ENCODE measurements around the gene IGHMBP2. TPM values are rescaled to one million over a fixed set of nuclear protein-coding genes. Genes with fewer than 3 reads are reported as not detected.

Gene IGHMBP2
- total and polyA plus RNA-seq, 2 experiments from 2014 or later, result 14.3 to 27.7 TPM

DNA sequence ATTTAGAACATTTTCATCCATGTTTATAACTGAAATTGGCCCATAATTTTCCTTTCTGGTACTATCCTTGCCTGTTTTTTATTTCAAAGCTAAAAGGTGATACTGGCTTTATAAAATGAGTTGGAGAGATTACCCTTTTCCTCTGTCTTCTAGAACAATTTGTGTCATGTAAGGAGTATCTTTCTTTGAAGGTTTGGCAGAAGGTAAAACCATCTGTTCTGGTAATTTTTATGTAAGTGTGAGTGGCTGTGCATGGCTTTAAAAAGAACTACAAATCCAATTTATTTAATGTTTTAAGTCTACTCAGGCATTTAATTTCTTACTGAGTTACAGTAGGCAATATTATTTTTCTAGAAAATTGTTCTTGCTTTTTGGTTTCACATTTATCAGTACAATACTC, 84.8 kb downstream of the IGHMBP2 start:
- Histone ChIP-seq H2AFZ (no peak overlapping the region), H3K79me2 (replicated peaks; ENCODE audit: insufficient read depth) (no peaks in the 10 kb centered on the region), H3K9me2 (ENCODE audit: insufficient read depth) (no peaks in the 10 kb centered on the region), H3K27me3 (ENCODE audit: insufficient read depth) (no peaks in the 10 kb centered on the region), H4K20me1 (replicated peaks; ENCODE audit: insufficient read depth) (no peaks in the 10 kb centered on the region), H3K27ac (ENCODE audit: low read depth) (no peak overlapping the region), H3K4me1 (ENCODE audit: insufficient read depth) (no peaks in the 10 kb centered on the region), H3K4me3 (no peak overlapping the region), H3K4me2 (no peak overlapping the region), H3K36me3 (ENCODE audit: insufficient read depth) (no peaks in the 10 kb centered on the region), H3F3A (replicated peaks; ENCODE audit: low read depth) (no peaks in the 10 kb centered on the region)
- no peak for DNase-seq (ENCODE audit: low spot score)
- H3K27me3 Mint-ChIP-seq (ENCODE audit: insufficient read depth, low read depth, poor library complexity), result peaks cover 9% of the 10 kb centered on the region
- H3K36me3 Mint-ChIP-seq (ENCODE audit: low read depth), result no peaks in the 10 kb centered on the region
- H3K4me3 Mint-ChIP-seq, result no peak overlapping the region
- ATAC-seq, result no peak
- TF ChIP-seq STAT1 (IDR thresholded peaks at IDR 0.05; ENCODE audit: unreplicated experiment) (no peak), ZNF462 (CRISPR knock-in tag; IDR thresholded peaks at IDR 0.05) (no peak), ZNF331 (CRISPR knock-in tag; IDR thresholded peaks at IDR 0.05; ENCODE audit: low read depth) (no peak), POLR2AphosphoS5 (IDR thresholded peaks at IDR 0.05; ENCODE audit: low read depth) (no peak), ZNF114 (CRISPR knock-in tag; IDR thresholded peaks at IDR 0.05) (no peak), EZH2 (IDR thresholded peaks at IDR 0.05; ENCODE audit: low read depth, unreplicated experiment) (no peak), CTCF (conservative IDR thresholded peaks at IDR 0.05; ENCODE audit: low read depth in 2 of 2) (no peak), JUNB (IDR thresholded peaks at IDR 0.05; ENCODE audit: unreplicated experiment) (no peak), CREB1 (CRISPR knock-in tag; IDR thresholded peaks at IDR 0.05; ENCODE audit: low read depth) (no peak), EZH2phosphoT487 (IDR thresholded peaks at IDR 0.05; ENCODE audit: unreplicated experiment) (no peak), NANOG (IDR thresholded peaks at IDR 0.05; ENCODE audit: borderline replicate concordance) (no peak)
- TF ChIP-seq, protein P1, sequence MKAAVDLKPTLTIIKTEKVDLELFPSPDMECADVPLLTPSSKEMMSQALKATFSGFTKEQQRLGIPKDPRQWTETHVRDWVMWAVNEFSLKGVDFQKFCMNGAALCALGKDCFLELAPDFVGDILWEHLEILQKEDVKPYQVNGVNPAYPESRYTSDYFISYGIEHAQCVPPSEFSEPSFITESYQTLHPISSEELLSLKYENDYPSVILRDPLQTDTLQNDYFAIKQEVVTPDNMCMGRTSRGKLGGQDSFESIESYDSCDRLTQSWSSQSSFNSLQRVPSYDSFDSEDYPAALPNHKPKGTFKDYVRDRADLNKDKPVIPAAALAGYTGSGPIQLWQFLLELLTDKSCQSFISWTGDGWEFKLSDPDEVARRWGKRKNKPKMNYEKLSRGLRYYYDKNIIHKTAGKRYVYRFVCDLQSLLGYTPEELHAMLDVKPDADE (IDR thresholded peaks at IDR 0.05), result no peak
- TF ChIP-seq, protein P2, sequence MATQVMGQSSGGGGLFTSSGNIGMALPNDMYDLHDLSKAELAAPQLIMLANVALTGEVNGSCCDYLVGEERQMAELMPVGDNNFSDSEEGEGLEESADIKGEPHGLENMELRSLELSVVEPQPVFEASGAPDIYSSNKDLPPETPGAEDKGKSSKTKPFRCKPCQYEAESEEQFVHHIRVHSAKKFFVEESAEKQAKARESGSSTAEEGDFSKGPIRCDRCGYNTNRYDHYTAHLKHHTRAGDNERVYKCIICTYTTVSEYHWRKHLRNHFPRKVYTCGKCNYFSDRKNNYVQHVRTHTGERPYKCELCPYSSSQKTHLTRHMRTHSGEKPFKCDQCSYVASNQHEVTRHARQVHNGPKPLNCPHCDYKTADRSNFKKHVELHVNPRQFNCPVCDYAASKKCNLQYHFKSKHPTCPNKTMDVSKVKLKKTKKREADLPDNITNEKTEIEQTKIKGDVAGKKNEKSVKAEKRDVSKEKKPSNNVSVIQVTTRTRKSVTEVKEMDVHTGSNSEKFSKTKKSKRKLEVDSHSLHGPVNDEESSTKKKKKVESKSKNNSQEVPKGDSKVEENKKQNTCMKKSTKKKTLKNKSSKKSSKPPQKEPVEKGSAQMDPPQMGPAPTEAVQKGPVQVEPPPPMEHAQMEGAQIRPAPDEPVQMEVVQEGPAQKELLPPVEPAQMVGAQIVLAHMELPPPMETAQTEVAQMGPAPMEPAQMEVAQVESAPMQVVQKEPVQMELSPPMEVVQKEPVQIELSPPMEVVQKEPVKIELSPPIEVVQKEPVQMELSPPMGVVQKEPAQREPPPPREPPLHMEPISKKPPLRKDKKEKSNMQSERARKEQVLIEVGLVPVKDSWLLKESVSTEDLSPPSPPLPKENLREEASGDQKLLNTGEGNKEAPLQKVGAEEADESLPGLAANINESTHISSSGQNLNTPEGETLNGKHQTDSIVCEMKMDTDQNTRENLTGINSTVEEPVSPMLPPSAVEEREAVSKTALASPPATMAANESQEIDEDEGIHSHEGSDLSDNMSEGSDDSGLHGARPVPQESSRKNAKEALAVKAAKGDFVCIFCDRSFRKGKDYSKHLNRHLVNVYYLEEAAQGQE (IDR thresholded peaks at IDR 0.05; ENCODE audit: unreplicated experiment), result no peak
- H3K27ac Mint-ChIP-seq, result no peak overlapping the region
- H3K4me1 Mint-ChIP-seq, result no peaks in the 10 kb centered on the region
- H3K9me3 Mint-ChIP-seq, result peaks cover 12% of the 10 kb centered on the region; the same call in 2 of the 3 replicates
